ENCODE measurements around the gene DENND1A. TPM values are rescaled to one million over a fixed set of nuclear protein-coding genes. Genes with fewer than 3 reads are reported as not detected.
"Not testable (repeated sequence)": the region's sequence is repeated elsewhere in the genome, so short reads cannot be mapped to it uniquely, and the experiment has no call there.

DENND1A gene
- total RNA-seq, 2 experiments from 2014 or later = 21.9 to 23.3 TPM

- POLR2A ChIA-PET = no interaction called here
- intact Hi-C loops (cut with micrococcal nuclease) = no loop called here
- Mint-ChIP-seq H3K27ac (no peak overlapping the region), H3K4me1 (ENCODE audit: low read depth) (no peaks in the 10 kb centered on the region), H3K27me3 (no peaks in the 10 kb centered on the region), H3K4me3 (no peak overlapping the region), H3K36me3 (ENCODE audit: low read depth) (peaks cover 10% of the 10 kb centered on the region), H3K9me3 (no peaks in the 10 kb centered on the region)
- CTCF ChIA-PET = interaction anchor here (1.1 kb wide), 1 partner anchor 13 kb away, joined by 4 read pairs; no protein-coding TSS in a partner anchor
- TF ChIP-seq CTCF (IDR thresholded peaks at IDR 0.05) = no peak
- DNase-seq = no peak
- ATAC-seq = no peak
Observed at GRCh38 chr9:123435471-123435870, 494.5 kb downstream of the DENND1A start.

- POLR2A ChIA-PET = no interaction called here
Observed at GRCh38 chr9:123434619-123435240, 495.2 kb downstream of the DENND1A start.

DNA sequence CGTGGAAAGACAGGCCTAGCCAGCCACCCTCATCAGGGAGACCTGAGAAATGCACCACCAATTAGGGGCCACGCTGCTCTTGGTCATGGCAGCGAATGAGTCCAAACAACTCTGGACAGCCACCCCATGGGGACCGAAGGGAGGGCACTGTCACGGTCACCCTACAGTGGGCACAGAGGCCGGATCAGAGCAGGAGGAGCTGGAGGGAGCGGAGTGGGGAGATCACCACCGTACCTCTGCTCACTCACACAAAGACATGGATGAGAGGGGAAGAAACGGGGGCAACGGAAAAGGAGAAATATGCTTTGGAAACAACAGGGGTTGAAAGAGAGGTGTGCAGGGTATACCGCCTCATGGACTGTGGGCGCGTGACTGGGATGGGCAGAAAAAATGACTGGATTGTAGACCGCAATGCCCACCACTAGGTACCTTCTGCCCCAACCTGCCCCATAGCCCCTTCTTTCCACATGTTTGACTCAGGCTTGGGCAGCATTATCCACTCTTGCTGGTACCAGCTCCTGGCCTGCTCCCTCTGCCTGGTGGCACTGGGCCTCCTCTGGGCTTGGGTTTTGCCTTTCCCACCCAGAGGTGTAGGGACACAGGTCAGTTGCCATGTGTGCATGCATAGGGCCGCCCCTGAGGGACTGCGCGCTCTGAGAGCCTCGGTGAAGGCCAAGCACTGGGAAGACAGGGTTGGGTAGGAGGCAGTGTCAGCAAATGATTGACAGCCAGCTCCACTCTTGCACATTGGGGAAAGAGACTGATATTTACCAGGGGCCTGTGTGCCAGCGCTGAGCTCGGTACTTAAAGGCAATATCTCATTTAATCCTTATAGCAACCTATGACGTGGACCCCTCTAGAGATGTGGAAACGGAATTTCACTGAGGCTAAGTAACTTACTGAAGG is 497.3 kb downstream of the DENND1A start:
- H3K4me1 Mint-ChIP-seq (ENCODE audit: low read depth) = no peaks in the 10 kb centered on the region

More at GRCh38 chr9:123434619-123435240, 495.2 kb downstream of the DENND1A start:
- H3K4me3 Mint-ChIP-seq = no peak overlapping the region
- no peak for ATAC-seq
- no peaks in the 10 kb centered on the region for H3K27me3 Mint-ChIP-seq
- no peak for DNase-seq
- no peaks in the 10 kb centered on the region for H3K4me1 Mint-ChIP-seq (ENCODE audit: low read depth)
- H3K9me3 Mint-ChIP-seq = no peaks in the 10 kb centered on the region
- CTCF ChIA-PET = interaction anchor here (1.1 kb wide), 1 partner anchor 14 kb away, joined by 4 read pairs; no protein-coding TSS in a partner anchor
- no peak overlapping the region for H3K27ac Mint-ChIP-seq
- peaks cover 15% of the 10 kb centered on the region for H3K36me3 Mint-ChIP-seq (ENCODE audit: low read depth)
- intact Hi-C loops (cut with micrococcal nuclease) = no loop called here
- TF ChIP-seq CTCF (IDR thresholded peaks at IDR 0.05) = no peak

GRCh38 chr9:123431581-123431980 is 498.3 kb downstream of the DENND1A start:
- TF ChIP-seq CTCF (IDR thresholded peaks at IDR 0.05) = no peak
- Mint-ChIP-seq H3K4me3 (no peak overlapping the region), H3K27ac (no peak overlapping the region), H3K9me3 (no peaks in the 10 kb centered on the region), H3K27me3 (no peaks in the 10 kb centered on the region), H3K4me1 (ENCODE audit: low read depth) (no peaks in the 10 kb centered on the region), H3K36me3 (ENCODE audit: low read depth) (peaks cover 19% of the 10 kb centered on the region)
- CTCF ChIA-PET = no interaction called here
- intact Hi-C loops (cut with micrococcal nuclease) = no loop called here
- ATAC-seq (no peak), DNase-seq (no peak)
- POLR2A ChIA-PET = no interaction called here

More for the DNA sequence above, 497.3 kb downstream of the DENND1A start:
- POLR2A ChIA-PET = interaction anchor here (0.9 kb wide), 1 partner anchor 10 kb away, joined by 3 read pairs; no protein-coding TSS in a partner anchor
- H3K27ac Mint-ChIP-seq = no peak overlapping the region
- CTCF ChIA-PET = interaction anchor here (1.6 kb wide), 1 partner anchor 31 kb away, joined by 4 read pairs; no protein-coding TSS in a partner anchor
- H3K36me3 Mint-ChIP-seq (ENCODE audit: low read depth) = peaks cover 21% of the 10 kb centered on the region
- ATAC-seq (no peak), DNase-seq (no peak)
- no peaks in the 10 kb centered on the region for H3K9me3 Mint-ChIP-seq
- no peak for TF ChIP-seq CTCF (IDR thresholded peaks at IDR 0.05)
- no peak overlapping the region for H3K4me3 Mint-ChIP-seq
- intact Hi-C loops (cut with micrococcal nuclease) = no loop called here
- no peaks in the 10 kb centered on the region for H3K27me3 Mint-ChIP-seq

DNA sequence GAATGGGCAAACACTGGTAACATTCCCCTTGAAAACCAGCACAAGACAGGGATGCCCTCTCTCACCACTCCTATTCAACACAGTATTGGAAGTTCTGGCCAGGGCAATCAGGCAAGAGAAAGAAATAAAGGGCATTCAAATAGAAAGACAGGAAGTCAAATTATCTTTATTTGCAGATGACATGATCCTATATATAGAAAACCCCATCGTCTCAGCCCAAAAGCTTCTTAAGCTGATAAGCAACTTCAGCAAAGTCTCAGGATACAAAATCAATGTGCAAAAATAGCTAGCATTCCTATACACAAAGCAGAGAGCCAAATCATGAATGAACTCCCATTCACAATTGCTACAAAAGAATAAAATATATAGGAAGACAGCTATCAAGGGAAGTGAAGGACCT is 501.5 kb downstream of the DENND1A start:
- POLR2A ChIA-PET = not testable (repeated sequence)

More for the DNA sequence above, 501.5 kb downstream of the DENND1A start:
- H3K27me3 Mint-ChIP-seq; CTCF ChIA-PET; H3K4me3 Mint-ChIP-seq; ATAC-seq; H3K4me1 Mint-ChIP-seq (ENCODE audit: low read depth); H3K27ac Mint-ChIP-seq; H3K9me3 Mint-ChIP-seq; intact Hi-C loops (cut with micrococcal nuclease); DNase-seq: not testable (repeated sequence)
- peaks cover 17% of the 10 kb centered on the region for H3K36me3 Mint-ChIP-seq (ENCODE audit: low read depth)

All from activated CD8-positive, alpha-beta T cell treated with anti-CD3 and anti-CD28 coated beads for 36 hours (primary cell).